B cell (primary cell): ENCODE results near the gene MFSD8. TPM values are rescaled to one million over a fixed set of nuclear protein-coding genes. Genes with fewer than 3 reads are reported as not detected.
"Not testable (repeated sequence)": the region's sequence is repeated elsewhere in the genome, so short reads cannot be mapped to it uniquely, and the experiment has no call there.

Experiments
- ATAC-seq: fragments of 200-7000 bp; cut with Tn5 transposase; one replicate; pipeline ENCODE4 v1.10.0; 2021; ENCODE audit warnings: low read depth, mild to moderate bottlenecking, moderate number of reproducible peaks, moderate library complexity
- CTCF ChIA-PET: fragments of 350-600 bp; sonication (Branson Sonifier 250); formaldehyde crosslinking; loops from one replicate; lab custom pipeline; 2021; ENCODE audit warnings: antibody characterized with exemption, inconsistent platforms; lab: Charles Lee
- POLR2A ChIA-PET: fragments of 350-600 bp; sonication (Branson Sonifier 250); formaldehyde crosslinking; loops from one replicate; lab custom pipeline; 2021; ENCODE audit warnings: antibody characterized with exemption; lab: Charles Lee
- DNase-seq: peaks from one replicate; pipeline ENCODE4 v3.0.0; 2013
- H2AFZ ChIP-seq: 2 replicates; pipeline ENCODE4 v1.6.1; 2012; ENCODE audit warnings: mild to moderate bottlenecking, low read depth, low read length; ENCODE audit not compliant: insufficient read depth, poor library complexity, severe bottlenecking
- H3K27ac ChIP-seq, 2 donors: 1 replicate in 1 of 2; 2 replicates in 1 of 2; pipeline ENCODE4 v1.5.1; 2012 to 2013; ENCODE audit warnings: low read length in 2 of 2, mild to moderate bottlenecking in 2 of 2, moderate library complexity in 1 of 2
- H3K27me3 ChIP-seq, 4 experiments: fragments of 200-600 bp in 1 of 4; sonication (generic) in 1 of 4; replicated peaks in 1 of 4; 1 replicate in 2 of 4; 2 replicates in 2 of 4; pipeline versions ENCODE4 v1.6.1 to v1.7.0; 2013 to 2016; ENCODE audit warnings: low read length in 3 of 4, mild to moderate bottlenecking in 2 of 4, mixed read lengths in 1 of 4, moderate library complexity in 1 of 4; ENCODE audit not compliant: insufficient read depth in 4 of 4, control insufficient read depth in 3 of 4; ENCODE audit errors: control extremely low read depth in 1 of 4
- H3K36me3 ChIP-seq, 2 experiments: replicated peaks in 1 of 2; 1 replicate in 1 of 2; 2 replicates in 1 of 2; pipeline versions ENCODE4 v1.6.1 to v1.7.1; 2013; ENCODE audit warnings: low read length in 1 of 2; ENCODE audit not compliant: insufficient read depth in 2 of 2, control insufficient read depth in 1 of 2; ENCODE audit errors: control extremely low read depth in 1 of 2, extremely low read depth in 1 of 2
- H3K4me1 ChIP-seq, 2 donors: fragments of 200-600 bp in 1 of 2; sonication (generic) in 1 of 2; 1 replicate in 1 of 2; 2 replicates in 1 of 2; pipeline versions ENCODE4 v1.5.1 to v1.6.1; 2013 to 2017; ENCODE audit warnings: low read length in 2 of 2; ENCODE audit not compliant: control insufficient read depth in 2 of 2, insufficient read depth in 2 of 2
- H3K4me2 ChIP-seq: replicated peaks from 2 replicates; pipeline ENCODE3; 2012; ENCODE audit warnings: mild to moderate bottlenecking, low read depth, low read length; ENCODE audit not compliant: poor library complexity, severe bottlenecking
- H3K4me3 ChIP-seq, 5 experiments: fragments of 200-600 bp in 1 of 5; sonication (generic) in 1 of 5; 1 replicate in 3 of 5; 2 replicates in 2 of 5; pipeline versions ENCODE4 v1.5.1 to v1.7.0; 2011 to 2016; ENCODE audit warnings: low read length in 4 of 5, mild to moderate bottlenecking in 4 of 5, low read depth in 2 of 5, control low read depth in 1 of 5, moderate library complexity in 1 of 5; ENCODE audit not compliant: insufficient read depth in 1 of 5; ENCODE audit errors: control extremely low read depth in 1 of 5, extremely low read depth in 1 of 5
- H3K79me2 ChIP-seq: fragments of 200-600 bp; sonication (generic); one replicate; pipeline ENCODE4 v1.6.0; 2016; ENCODE audit warnings: low read length; ENCODE audit not compliant: control insufficient read depth, insufficient read depth
- H3K9ac ChIP-seq: fragments of 200-600 bp; sonication (generic); 2 replicates; pipeline ENCODE4 v1.6.1; 2017; ENCODE audit warnings: mild to moderate bottlenecking, low read length, moderate library complexity
- H3K9me3 ChIP-seq, 3 donors: one replicate each; pipeline versions ENCODE4 v1.6.1 to v1.7.1; 2013; ENCODE audit warnings: low read length in 2 of 3; ENCODE audit not compliant: control insufficient read depth in 2 of 3, insufficient read depth in 1 of 3; ENCODE audit errors: control extremely low read depth in 1 of 3
- H4K20me1 ChIP-seq: 2 replicates; pipeline ENCODE4 v1.6.0; 2012; ENCODE audit warnings: mild to moderate bottlenecking, low read length; ENCODE audit not compliant: insufficient read depth, control insufficient read depth, poor library complexity, severe bottlenecking
- H3K27ac Mint-ChIP-seq: one replicate; pipeline ENCODE4 v1.8.0; 2021; ENCODE audit warnings: mixed read lengths
- H3K27me3 Mint-ChIP-seq: one replicate; pipeline ENCODE4 v1.8.0; 2021; ENCODE audit warnings: mixed read lengths
- H3K4me1 Mint-ChIP-seq: one replicate; pipeline ENCODE4 v1.8.0; 2021; ENCODE audit warnings: mixed read lengths
- H3K4me3 Mint-ChIP-seq: one replicate; pipeline ENCODE4 v1.8.0; 2021; ENCODE audit warnings: mixed read lengths
- H3K9me3 Mint-ChIP-seq: one replicate; pipeline ENCODE4 v1.8.0; 2022; ENCODE audit warnings: mixed read lengths; ENCODE audit not compliant: insufficient read depth
- CTCF ChIP-seq: fragments of 200-600 bp; IDR thresholded peaks from one replicate; pipeline ENCODE4 v1.8.0; 2022; ENCODE audit warnings: antibody characterized with exemption, mild to moderate bottlenecking
- EZH2 ChIP-seq: IDR thresholded peaks from 2 replicates; pipeline ENCODE4 v1.6.1; 2012; ENCODE audit warnings: borderline replicate concordance, low read depth, mild to moderate bottlenecking, moderate library complexity, low read length; ENCODE audit not compliant: insufficient read depth, poor library complexity, severe bottlenecking
- WGBS: methylation state at CpG from one replicate; pipeline ENCODE4 v1.1.5; 2013; ENCODE audit warnings: missing lambda C conversion rate; ENCODE audit not compliant: insufficient coverage; 5-methylcytosine and 5-hydroxymethylcytosine counted together
- intact Hi-C: fragments of 100-400 bp; cut with micrococcal nuclease; formaldehyde crosslinking; loops from one replicate; pipeline ENCODE4 v1.10.0; 2022
- polyA plus RNA-seq: library from polyadenylated mRNA; depleted of rRNA; stranded (reverse); fragments of >200 nt; gene quantifications from 2 replicates; pipeline ENCODE4 v1.2.3, GENCODE V29; 2012
- total RNA-seq, 2 donors: library from RNA; stranded (reverse); fragments of 120-200 nt in 1 of 2; gene quantifications; 1 replicate in 1 of 2; 2 replicates in 1 of 2; pipeline versions ENCODE4 v1.2.3 to v1.2.4, GENCODE V29; 2013 to 2022

MFSD8 gene
- total and polyA plus RNA-seq, 2 donors (not counting 1 experiment from before 2014, with no cell fraction given), result 18.4 to 53.1 TPM

GRCh38 chr4:127936974-127937373 is 28.0 kb downstream of the MFSD8 start:
- Histone ChIP-seq H3K9me3 (no peaks in the 10 kb centered on the region), H3K9ac (no peak overlapping the region), H3K4me1 (no peaks in the 10 kb centered on the region), H4K20me1 (no peaks in the 10 kb centered on the region), H3K4me2 (no peak overlapping the region), H3K4me3 (no peak overlapping the region), H3K27ac (no peak overlapping the region), H3K27me3 (no peaks in the 10 kb centered on the region), H3K36me3 (peaks cover 4% of the 10 kb centered on the region in 2 experiments), H3K79me2 (no peaks in the 10 kb centered on the region), H2AFZ (no peak overlapping the region)
- no peaks in the 10 kb centered on the region for H3K4me1 Mint-ChIP-seq
- ChIA-PET CTCF (no interaction called here), POLR2A (no interaction called here)
- no peak for ATAC-seq
- H3K27me3 Mint-ChIP-seq, result no peaks in the 10 kb centered on the region
- WGBS, result no CpG with 5 or more reads among the region's 1 CpG
- H3K27ac Mint-ChIP-seq, result no peak overlapping the region
- no peak overlapping the region for H3K4me3 Mint-ChIP-seq
- no peak for DNase-seq
- intact Hi-C loops, result no loop called here
- TF ChIP-seq CTCF (no peak), EZH2 (no peak)
- H3K9me3 Mint-ChIP-seq, result no peaks in the 10 kb centered on the region

- H3K36me3 ChIP-seq, H3K27me3 ChIP-seq, ATAC-seq, DNase-seq, H3K9me3 ChIP-seq, H3K4me1 Mint-ChIP-seq, H3K4me3 ChIP-seq, H3K9ac ChIP-seq, H3K4me1 ChIP-seq, intact Hi-C loops, H3K4me2 ChIP-seq, CTCF ChIA-PET, H3K27ac Mint-ChIP-seq, H2AFZ ChIP-seq, H3K79me2 ChIP-seq, POLR2A ChIA-PET, H3K27ac ChIP-seq, H3K9me3 Mint-ChIP-seq, H3K4me3 Mint-ChIP-seq, H3K27me3 Mint-ChIP-seq, H4K20me1 ChIP-seq: not testable (repeated sequence)
- 98% methylated on average over 4 of the region's 6 CpGs for WGBS
Measured at GRCh38 chr4:127931836-127932235, 33.1 kb downstream of the MFSD8 start.
